GM18867 (cell line): ENCODE results near the gene MSL1.
A peak's percentile ranks its signal among the peaks of the same experiment; 100 is the strongest.

Experiments
- ATAC-seq: cut with Tn5 transposase; IDR thresholded peaks from one replicate; pipeline ENCODE4 v1.9.1; 2021; ENCODE audit warnings: mild to moderate bottlenecking, moderate library complexity; ENCODE audit not compliant: unreplicated experiment

Gene MSL1

DNA sequence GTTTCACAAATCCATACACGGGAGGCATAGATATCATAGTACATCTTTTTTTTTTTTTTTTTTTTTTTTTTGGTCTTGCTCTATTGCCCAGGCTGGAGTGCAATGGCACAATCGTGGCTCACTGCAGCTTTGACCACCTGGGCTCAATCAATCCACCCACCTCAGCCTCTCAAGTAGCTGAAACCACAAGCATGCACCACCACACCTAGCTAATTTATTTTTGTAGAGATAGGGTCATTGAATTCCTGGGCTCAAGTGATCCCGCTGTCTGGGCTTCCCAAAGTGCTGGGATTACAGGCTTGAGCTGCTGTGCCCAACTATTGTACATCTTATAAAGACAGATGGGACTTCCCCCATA lies 52.0 kb downstream of the MSL1 start:
- ATAC-seq, result no peak

DNA sequence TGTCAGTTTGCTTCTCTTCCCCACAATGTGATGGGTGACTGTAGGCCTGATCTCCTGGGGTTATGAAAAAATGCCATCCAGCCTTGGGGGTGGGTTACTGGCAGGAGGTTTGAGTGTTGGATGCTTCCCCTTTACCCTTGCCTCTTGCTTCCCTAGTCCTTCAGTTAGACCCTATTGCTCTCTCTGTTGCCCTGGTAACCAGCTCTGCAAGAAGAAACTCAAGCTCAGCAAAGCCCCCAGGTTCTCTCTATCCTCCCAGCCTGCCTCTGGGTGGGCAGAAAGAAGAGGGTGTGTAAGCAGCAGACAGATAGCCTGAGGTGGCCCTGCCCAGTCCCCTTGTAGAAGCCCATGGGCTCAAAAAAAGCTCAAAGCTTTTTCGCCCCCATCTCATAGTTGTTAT lies 52.7 kb downstream of the MSL1 start:
- ATAC-seq, result no peak

DNA sequence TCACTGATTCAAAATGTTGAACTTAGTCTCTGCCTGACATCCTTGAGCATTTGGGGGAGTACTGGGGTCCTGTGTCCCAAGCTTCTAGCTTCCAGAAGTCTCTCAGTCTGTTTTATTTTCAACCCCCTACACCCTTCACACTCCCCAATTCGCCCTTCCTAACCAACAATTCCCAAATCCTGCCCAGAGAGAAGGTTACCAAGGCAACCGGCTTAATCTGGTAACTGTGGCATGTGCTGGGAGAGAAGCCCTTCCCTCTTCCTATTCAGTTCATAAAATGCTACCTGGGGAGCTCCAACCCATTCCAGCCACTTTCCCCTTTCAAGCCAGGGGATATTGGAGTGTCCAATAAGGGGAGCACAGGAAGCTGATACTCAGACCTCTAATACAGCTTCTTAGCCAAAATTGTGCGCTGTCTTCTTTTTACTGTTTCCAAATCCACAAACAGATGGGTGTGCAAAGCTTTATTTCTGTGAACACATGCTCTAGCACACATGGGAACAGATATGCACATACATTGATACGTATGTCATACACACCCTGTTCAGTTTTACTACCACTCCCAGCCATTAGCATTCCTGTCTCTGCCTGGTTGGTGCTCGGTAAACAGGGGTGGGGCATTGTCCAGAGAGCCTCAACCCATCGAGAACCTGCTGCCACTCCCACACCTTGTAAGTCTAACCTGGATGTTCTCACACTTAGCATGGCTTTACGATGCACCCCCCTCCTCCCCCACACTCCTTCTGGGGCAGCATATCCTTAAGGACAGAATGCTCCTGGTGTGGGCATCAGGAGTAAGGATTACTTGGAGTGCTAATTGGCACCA lies 54.4 kb downstream of the MSL1 start:
- ATAC-seq, result no peak

DNA sequence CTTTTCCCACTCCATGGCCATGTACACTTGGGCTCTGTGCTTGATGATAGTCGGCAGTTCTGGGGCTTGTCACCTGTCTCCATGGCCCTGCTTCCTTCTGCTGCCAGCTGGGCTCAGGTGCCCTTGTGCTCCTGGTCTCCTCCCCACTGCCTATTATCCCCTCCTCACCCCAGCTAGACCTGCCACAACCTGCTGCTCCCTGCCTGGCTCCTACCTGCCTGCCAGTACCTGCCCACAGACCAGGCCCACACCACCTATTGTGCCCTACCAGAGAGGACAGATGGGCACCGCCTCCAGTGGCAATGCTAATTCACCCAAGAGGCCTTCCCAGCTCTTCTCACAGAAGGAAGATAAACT lies 55.0 kb downstream of the MSL1 start:
- ATAC-seq, result no peak

DNA sequence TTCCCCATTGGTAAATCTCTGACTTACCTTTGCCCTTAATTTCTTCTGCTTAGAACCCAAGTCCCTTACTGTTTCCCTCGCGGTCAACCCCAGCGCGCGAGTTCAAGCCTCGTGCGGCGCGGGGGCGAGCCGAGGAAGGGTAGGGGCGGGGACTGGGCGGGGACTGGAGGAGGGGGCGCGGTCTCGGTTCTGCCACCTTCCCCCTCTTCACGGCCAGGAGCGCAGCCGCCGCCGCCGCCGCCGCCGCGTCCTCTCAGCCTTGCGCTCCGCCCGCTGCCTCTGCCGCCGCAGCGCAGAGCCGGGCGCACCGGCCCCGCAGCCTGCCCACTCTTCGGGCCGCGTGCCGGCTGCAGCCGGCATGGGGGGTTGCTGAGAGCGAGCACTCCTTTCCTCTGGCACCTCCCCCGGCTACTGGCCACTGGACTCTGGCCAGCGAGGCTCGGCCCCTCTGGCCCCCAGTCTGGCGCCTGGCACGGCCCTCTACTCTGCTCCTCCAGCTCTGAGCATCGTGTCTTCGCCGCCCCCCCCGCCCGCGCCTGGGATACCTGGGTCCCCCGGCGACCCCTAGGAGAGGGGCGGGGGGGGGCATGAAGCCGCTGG lies 55.6 kb downstream of the MSL1 start, which contains the start of gene RAPGEFL1:
RAPGEFL1 (plus strand) TSS at position 196 of the 600 bp plus-strand sequence; CDS start at position 588, 392 bp downstream.
- ATAC-seq, result peak; percentile 64

DNA sequence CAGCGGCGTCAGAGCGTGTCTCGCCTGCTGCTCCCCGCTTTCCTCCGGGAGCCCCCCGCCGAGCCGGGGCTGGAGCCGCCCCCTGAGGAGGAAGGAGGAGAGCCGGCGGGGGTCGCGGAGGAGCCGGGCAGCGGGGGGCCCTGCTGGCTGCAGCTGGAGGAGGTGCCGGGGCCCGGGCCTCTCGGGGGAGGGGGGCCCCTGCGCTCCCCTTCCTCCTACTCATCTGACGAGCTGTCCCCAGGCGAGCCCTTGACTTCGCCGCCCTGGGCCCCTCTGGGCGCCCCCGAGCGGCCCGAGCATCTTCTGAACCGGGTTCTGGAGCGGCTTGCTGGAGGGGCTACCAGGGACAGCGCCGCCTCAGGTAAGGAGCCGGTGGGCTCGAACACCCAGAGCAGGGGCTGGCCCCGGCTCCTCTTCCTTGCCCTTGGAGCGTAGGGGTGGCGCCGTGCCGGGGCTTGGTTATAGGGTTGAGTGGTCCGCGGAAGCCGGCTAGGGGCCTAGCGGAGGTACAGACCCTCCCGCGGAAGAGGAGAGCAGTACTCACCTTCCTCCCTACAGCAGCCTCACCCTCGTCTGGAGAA lies 56.3 kb downstream of the MSL1 start:
- ATAC-seq, result no peak

DNA sequence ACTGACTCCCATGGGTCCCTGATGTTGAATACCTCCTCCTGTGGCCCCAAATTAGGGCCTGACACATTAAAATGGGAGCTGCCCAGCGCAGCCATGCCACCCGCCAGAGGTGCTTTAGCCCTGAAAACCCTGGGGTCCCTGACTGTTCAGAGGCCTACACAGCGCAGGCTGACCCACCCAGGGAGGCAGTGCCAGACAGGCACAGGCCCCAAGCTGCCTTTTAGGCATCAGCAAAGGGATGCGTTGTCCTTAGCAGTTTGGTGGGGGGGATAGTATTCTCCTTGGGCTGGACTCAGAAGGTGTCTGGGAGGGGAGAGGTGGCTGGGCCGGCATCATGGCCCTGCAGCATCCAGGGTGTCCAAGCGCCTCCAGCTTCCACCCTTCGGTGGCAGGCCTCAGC lies 56.9 kb downstream of the MSL1 start:
- no peak for ATAC-seq

DNA sequence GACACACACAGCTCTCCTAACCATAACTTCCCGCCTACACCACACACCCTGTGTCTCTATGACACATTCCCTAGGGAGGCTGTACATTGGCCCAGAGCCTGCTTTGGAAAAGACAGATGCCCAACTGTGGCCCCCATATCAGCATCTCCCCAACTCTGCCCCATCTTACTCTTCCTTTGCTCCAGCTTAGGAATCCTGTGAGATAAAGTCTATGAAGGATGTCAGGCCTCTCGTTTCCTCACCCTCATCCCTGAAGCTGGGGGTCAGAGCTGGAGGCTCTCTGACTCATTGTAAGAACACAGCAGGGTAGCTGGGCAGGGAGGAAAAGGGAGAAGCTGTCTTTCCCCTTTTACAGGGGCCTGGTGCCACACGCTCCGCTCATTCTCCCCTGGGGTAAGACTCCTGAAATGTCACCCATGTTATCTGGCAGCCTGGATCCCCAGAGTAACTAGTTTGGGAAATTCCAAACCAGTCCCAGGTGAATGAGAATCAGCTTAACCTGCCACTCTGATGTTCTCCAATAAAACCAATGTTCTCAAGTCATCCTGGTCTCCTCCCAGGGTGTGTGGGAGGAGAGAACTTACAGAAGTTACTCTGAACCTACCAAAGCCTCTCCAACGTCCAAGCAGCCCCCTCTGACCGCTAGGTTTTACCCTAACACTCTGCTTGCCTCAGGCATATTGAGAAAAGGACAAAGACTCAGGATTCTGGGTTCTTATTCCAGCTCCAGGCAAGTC lies 58.3 kb downstream of the MSL1 start:
- ATAC-seq, result no peak

DNA sequence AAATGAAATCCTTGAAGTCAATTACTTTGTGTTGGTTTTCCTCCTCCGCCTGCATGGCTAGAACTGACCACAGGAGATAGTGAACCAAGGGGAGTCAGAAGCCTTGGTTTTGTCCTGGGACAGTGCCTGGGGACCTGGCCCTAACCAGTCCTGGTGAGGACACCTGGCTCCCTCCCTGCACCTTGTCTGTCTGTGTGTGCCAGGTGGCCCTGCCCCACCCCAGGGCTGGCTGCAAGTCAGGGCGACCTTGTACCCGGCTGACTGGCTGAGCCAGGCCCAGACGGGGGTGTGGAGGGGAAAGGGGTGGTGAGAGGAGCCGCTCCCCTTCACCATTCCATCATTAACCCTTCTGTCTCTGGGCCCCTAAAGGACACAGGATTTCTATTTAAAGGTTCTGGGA lies 58.9 kb downstream of the MSL1 start:
- ATAC-seq, result no peak

DNA sequence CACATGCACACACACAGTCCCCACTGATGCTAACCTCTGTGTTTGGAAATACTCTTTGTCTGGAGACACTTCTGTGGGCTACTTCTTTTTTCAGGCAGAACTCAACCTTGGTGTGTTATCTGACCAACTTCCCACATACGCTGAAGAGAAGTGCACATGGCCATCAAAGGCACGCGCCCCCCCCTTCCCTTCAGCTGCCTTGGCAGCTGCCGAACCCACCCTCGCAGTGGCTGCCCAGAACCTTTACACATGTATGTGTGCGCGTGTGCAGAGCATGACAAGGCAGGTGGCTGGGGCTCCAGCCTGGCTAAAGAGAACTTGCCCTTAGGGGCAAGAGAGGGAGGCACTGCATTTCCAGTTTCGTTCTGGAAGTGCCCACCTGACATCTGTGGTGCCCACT lies 59.4 kb downstream of the MSL1 start:
- ATAC-seq, result no peak

DNA sequence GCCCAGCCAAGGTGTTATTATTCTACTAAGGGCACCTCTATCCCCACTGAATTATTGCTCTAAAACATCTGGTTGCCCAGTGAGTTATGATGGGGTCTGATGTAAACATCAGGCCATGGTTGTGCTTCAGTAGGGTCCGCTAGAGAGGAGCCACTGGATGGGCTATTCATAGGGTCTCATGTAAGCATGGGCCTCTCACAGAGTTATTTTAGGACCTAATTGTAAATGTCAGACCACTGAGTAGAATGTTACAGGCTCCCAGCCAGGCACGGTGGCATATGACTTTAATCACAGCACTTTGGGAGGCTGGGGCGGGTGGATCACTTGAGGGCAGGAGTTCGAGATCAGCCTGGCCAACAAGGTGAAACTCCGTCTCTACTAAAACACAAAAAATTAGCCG lies 60.8 kb downstream of the MSL1 start:
- no peak for ATAC-seq
